NCI-H2081 (cell line): ENCODE results near the gene LTO1.
"Not testable (repeated sequence)": the region's sequence is repeated elsewhere in the genome, so short reads cannot be mapped to it uniquely, and the experiment has no call there.

Experiments
- DNase-seq, 2 experiments: peaks; one replicate each; lab custom pipeline; 2025; lab: John Stamatoyannopoulos, UW

Gene LTO1

GRCh38 chr11:69634590-69634989 is 40.6 kb downstream of the LTO1 start:
- no peak for DNase-seq

GRCh38 chr11:69634069-69634468 is 41.1 kb downstream of the LTO1 start:
- DNase-seq = no peak

DNA sequence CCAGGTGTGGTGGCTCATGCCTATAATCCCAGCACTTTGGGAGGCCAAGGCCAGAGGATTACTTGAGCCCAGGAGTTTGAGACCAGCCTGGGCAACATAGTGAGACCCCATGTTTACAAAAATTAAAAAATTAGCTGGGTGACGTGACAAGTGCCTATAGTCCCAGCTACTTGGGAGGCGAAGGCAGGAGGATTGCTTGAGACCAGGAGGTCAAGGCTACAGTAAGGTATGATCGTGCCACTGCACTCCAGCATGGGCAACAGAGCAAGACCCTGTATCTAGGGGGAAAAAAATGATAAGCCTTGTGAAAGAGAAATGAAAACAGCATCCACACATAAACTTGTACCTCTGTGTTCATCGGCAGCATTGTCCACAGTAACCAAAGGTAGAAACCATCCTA is 42.3 kb downstream of the LTO1 start:
- DNase-seq = no peak

- no peak for DNase-seq
Measured at GRCh38 chr11:69630424-69630823, 44.7 kb downstream of the LTO1 start.

- DNase-seq = no peak
Measured at GRCh38 chr11:69630017-69630416, 45.1 kb downstream of the LTO1 start.

GRCh38 chr11:69627551-69627950 is 47.6 kb downstream of the LTO1 start:
- no peak for DNase-seq

DNA sequence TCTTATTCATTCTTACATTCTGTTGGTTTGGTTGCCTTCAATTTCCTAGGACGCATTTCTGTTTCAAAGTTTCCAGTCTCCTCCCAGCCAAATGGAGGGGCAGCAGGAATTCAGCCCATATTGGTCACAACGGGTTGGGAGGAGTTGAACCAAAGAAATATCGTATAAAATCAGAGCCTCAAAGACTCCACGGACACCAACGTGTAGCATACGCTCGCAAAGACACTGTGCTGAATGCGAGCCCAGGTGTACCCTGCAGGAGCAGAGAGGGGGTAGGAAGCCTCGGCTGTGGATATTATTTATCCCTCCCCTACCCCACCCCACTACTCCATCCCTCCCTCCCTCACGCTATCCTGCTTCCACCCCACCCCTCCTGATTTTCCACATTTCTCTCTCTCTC is 49.7 kb downstream of the LTO1 start:
- no peak for DNase-seq

DNA sequence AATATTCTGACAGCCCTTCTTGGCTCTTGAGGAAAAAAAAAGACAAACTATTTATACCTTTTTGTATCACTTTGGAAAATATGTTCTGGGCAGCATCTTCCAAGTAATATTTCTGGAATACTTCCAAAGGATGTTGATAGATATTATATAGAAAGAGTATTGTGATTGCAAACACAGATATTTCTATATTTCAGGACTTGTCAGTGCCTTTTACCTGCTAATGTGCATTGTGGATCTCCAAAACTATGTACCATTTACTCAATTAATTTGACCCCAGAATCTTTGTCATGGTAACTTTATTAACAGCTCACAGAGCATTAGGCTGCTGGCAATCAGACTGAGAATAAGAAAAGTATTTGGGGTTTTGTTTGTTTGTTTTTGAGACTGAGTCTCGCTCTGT is 50.9 kb downstream of the LTO1 start:
- no peak for DNase-seq

- DNase-seq = not testable (repeated sequence)
Measured at GRCh38 chr11:69622097-69622681, 53.0 kb downstream of the LTO1 start.

- no peak for DNase-seq
Measured at GRCh38 chr11:69620683-69621290, 54.4 kb downstream of the LTO1 start.

DNA sequence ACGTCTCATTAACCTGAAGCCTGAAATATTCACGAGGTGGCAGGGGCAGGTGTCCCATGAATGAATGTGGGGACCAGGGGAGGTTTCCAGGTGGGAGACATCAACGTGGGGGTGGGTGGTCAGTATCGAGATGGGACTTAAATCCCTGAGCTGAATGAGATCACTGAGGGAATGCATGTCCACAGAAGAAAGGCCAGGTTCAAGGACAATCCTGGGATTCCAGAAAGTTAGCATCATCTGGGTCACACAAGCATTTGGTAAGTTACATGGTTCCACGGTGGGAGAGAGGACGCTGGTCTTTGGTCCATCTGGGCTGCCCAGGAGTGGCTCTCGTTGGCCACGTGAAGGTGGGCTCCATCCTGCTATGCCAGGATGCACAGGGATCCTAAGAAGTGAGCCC is 56.9 kb downstream of the LTO1 start:
- DNase-seq = no peak

DNA sequence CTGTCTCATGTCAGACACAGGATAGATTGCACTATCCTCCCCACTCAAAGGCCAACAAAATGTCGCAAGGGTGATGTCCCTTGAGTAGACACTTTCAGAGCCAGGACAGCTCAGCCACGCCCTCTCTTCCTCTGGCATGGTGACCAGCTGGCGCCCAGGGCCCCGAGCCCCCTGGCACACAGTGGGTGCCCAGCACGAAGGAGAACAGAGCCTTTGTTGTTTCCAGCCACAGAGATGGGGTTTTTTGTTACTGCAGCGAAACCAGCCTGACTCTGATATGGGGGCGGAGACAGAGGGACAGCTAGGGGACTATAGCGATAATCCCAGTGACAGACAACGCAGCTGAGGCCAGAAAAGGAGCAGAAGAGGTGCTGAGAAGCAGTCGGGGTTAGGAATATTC is 57.5 kb downstream of the LTO1 start:
- DNase-seq = no peak

- no peak for DNase-seq
Measured at GRCh38 chr11:69617220-69617619, 57.9 kb downstream of the LTO1 start.
